Measurements from ENCODE around the gene LDLR. TPM values are rescaled to one million over a fixed set of nuclear protein-coding genes. Genes with fewer than 3 reads are reported as not detected.
A peak's percentile ranks its signal among the peaks of the same experiment; 100 is the strongest.
"Not testable (repeated sequence)": the region's sequence is repeated elsewhere in the genome, so short reads cannot be mapped to it uniquely, and the experiment has no call there.

Gene LDLR
- total RNA-seq, 1 experiment from 2014 or later: 127 TPM

GRCh38 chr19:11079999-11080398, 9.3 kb upstream of the LDLR start:
- no TSS peak for BruUV-seq (replicated peaks)
- H3K36me3 Mint-ChIP-seq (ENCODE audit: insufficient read depth, unreplicated experiment): peaks cover 6% of the 10 kb centered on the region
- POLR2A ChIA-PET: interaction anchor here (0.7 to 1.2 kb wide), 2 partner anchors 9 to 21 kb away, joined by 3 read pairs; no protein-coding TSS in a partner anchor
- peaks cover 14% of the 10 kb centered on the region for H3K4me1 Mint-ChIP-seq (ENCODE audit: insufficient read depth, unreplicated experiment)
- no peaks in the 10 kb centered on the region for H3K27me3 Mint-ChIP-seq (ENCODE audit: insufficient read depth, unreplicated experiment)
- no peak for DNase-seq (ENCODE audit: unreplicated experiment)
- TF ChIP-seq CTCF (IDR thresholded peaks at IDR 0.05; ENCODE audit: unreplicated experiment): no peak
- H3K9me3 Mint-ChIP-seq (ENCODE audit: unreplicated experiment): no peaks in the 10 kb centered on the region
- H3K4me3 Mint-ChIP-seq (ENCODE audit: unreplicated experiment): no peak overlapping the region
- no peak overlapping the region for H3K27ac Mint-ChIP-seq (ENCODE audit: low read depth, unreplicated experiment)
- CTCF ChIA-PET: interaction anchor here (0.9 to 2.5 kb wide), 4 partner anchors 10 to 139 kb away, joined by 4 to 12 read pairs (median 5); no protein-coding TSS in a partner anchor
- intact Hi-C loops (cut with micrococcal nuclease): no loop called here

- intact Hi-C loops (cut with micrococcal nuclease): loop anchor here (5.0 kb wide), 1 partner anchor 151 kb away; no protein-coding TSS in a partner anchor
- ChIA-PET POLR2A (interaction anchor here (0.6 to 5.2 kb wide), 22 partner anchors 8 to 287 kb away, joined by 3 to 73 read pairs (median 4); partner anchors contain the start of genes SMARCA4, SWSAP1 and YIPF2), CTCF (interaction anchor here (0.7 to 4.0 kb wide), 3 partner anchors 24 to 148 kb away, joined by 3 to 31 read pairs (median 4); no protein-coding TSS in a partner anchor)
- TF ChIP-seq CTCF (IDR thresholded peaks at IDR 0.05; ENCODE audit: unreplicated experiment): no peak
- Mint-ChIP-seq H3K27ac (ENCODE audit: low read depth, unreplicated experiment) (peak overlapping the region; percentile 99), H3K4me1 (ENCODE audit: insufficient read depth, unreplicated experiment) (peaks cover 9% of the 10 kb centered on the region), H3K27me3 (ENCODE audit: insufficient read depth, unreplicated experiment) (no peaks in the 10 kb centered on the region), H3K36me3 (ENCODE audit: insufficient read depth, unreplicated experiment) (peaks cover 39% of the 10 kb centered on the region), H3K9me3 (ENCODE audit: unreplicated experiment) (no peaks in the 10 kb centered on the region), H3K4me3 (ENCODE audit: unreplicated experiment) (peak overlapping the region; percentile 92)
- no TSS peak for BruUV-seq (replicated peaks)
- DNase-seq (ENCODE audit: unreplicated experiment): no peak
These were observed 1.3 kb upstream of the LDLR start for GRCh38 chr19:11087870-11088505.

- peak overlapping the region; percentile 99 for H3K27ac Mint-ChIP-seq (ENCODE audit: low read depth, unreplicated experiment)
- peak; percentile 71 for DNase-seq (ENCODE audit: unreplicated experiment)
- H3K4me3 Mint-ChIP-seq (ENCODE audit: unreplicated experiment): peak overlapping the region; percentile 92
- peaks cover 6% of the 10 kb centered on the region for H3K4me1 Mint-ChIP-seq (ENCODE audit: insufficient read depth, unreplicated experiment)
- ChIA-PET CTCF (interaction anchor here (0.7 to 4.0 kb wide), 5 partner anchors 18 to 149 kb away, joined by 3 to 31 read pairs (median 4); no protein-coding TSS in a partner anchor), POLR2A (interaction anchor here (0.6 to 5.2 kb wide), 33 partner anchors 7 to 1704 kb away, joined by 3 to 73 read pairs (median 4); partner anchors contain the start of genes CCDC159, ODAD3, PRKCSH and SMARCA4)
- no peaks in the 10 kb centered on the region for H3K9me3 Mint-ChIP-seq (ENCODE audit: unreplicated experiment)
- intact Hi-C loops (cut with micrococcal nuclease): loop anchor here (1.0 to 5.0 kb wide), 3 partner anchors 38 to 151 kb away; no protein-coding TSS in a partner anchor
- H3K27me3 Mint-ChIP-seq (ENCODE audit: insufficient read depth, unreplicated experiment): no peaks in the 10 kb centered on the region
- no TSS peak for BruUV-seq (replicated peaks)
- TF ChIP-seq CTCF (IDR thresholded peaks at IDR 0.05; ENCODE audit: unreplicated experiment): no peak
- H3K36me3 Mint-ChIP-seq (ENCODE audit: insufficient read depth, unreplicated experiment): peaks cover 46% of the 10 kb centered on the region
These were observed 583 bp upstream of the LDLR start for GRCh38 chr19:11088506-11089253.

- Mint-ChIP-seq H3K27ac (ENCODE audit: low read depth, unreplicated experiment) (peak overlapping the region; percentile 99), H3K36me3 (ENCODE audit: insufficient read depth, unreplicated experiment) (peaks cover 59% of the 10 kb centered on the region), H3K4me3 (ENCODE audit: unreplicated experiment) (peak overlapping the region; percentile 92)
- H3K4me1 Mint-ChIP-seq (ENCODE audit: insufficient read depth, unreplicated experiment); intact Hi-C loops (cut with micrococcal nuclease); H3K27me3 Mint-ChIP-seq (ENCODE audit: insufficient read depth, unreplicated experiment); H3K9me3 Mint-ChIP-seq (ENCODE audit: unreplicated experiment); BruUV-seq (replicated peaks); DNase-seq (ENCODE audit: unreplicated experiment): not testable (repeated sequence)
- POLR2A ChIA-PET: interaction anchor here (0.6 to 5.2 kb wide), 20 partner anchors 8 to 345 kb away, joined by 3 to 59 read pairs (median 6); partner anchors contain the start of genes CCDC159, ODAD3, PRKCSH and SMARCA4
- CTCF ChIA-PET: interaction anchor here (1.5 to 4.0 kb wide), 2 partner anchors 40 to 54 kb away, joined by 5 to 31 read pairs; no protein-coding TSS in a partner anchor
These were observed 676 bp downstream of the LDLR start for GRCh38 chr19:11090014-11090263.

Data from MCF 10A (cell line).